Measurements from ENCODE around the gene HOXC4. TPM values are rescaled to one million over a fixed set of nuclear protein-coding genes. Genes with fewer than 3 reads are reported as not detected.

The HOXC4 gene
- total RNA-seq, 1 donor from 2014 or later = not detected

DNA sequence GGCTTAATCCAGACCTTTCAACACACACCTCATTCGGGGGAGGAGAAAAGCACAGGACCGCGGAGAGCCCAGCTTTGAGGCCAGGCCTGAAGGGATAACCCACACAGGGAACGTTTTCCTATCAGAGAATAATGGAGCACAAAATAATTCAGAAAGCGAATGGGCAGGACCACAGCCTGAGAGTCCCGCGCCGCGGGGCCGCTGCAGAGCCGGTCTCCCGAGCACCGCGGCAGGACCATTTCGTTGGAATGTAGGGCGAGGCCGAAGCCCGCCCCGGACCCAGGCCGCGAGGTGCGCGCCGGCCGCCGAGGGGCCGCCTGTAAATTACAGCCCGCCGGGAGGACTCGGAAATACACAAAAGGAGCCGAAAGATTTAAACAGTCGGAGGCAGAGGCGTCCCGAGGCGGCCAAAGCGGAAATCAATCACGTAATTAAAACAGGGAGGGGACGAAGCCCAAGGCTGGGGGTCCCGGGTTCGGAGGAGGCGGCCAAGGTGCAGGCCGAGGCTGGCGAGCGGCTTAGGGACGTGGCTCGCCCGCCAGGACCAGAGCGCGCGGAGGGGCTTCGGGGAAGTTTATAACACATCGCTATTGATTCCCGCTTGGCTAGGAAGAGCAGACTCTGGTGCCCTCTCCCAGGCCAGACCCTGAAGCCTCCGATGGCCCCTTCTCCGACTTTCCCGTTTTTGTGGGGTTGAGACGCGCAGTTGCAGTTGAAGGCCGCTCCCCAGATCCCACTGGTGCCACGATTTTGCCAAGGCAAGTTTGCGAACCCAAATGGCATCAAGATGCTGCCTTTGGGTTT is 6.3 kb upstream of the HOXC4 start:
- H3K4me3 Mint-ChIP-seq (ENCODE audit: unreplicated experiment) = no peak overlapping the region
- H3K36me3 Mint-ChIP-seq (ENCODE audit: unreplicated experiment) = no peaks in the 10 kb centered on the region
- no peaks in the 10 kb centered on the region for H3K9me3 Mint-ChIP-seq (ENCODE audit: unreplicated experiment)
- H3K4me1 Mint-ChIP-seq (ENCODE audit: unreplicated experiment) = no peaks in the 10 kb centered on the region
- no peak overlapping the region for H3K27ac Mint-ChIP-seq (ENCODE audit: unreplicated experiment)
- TF ChIP-seq, protein P1, sequence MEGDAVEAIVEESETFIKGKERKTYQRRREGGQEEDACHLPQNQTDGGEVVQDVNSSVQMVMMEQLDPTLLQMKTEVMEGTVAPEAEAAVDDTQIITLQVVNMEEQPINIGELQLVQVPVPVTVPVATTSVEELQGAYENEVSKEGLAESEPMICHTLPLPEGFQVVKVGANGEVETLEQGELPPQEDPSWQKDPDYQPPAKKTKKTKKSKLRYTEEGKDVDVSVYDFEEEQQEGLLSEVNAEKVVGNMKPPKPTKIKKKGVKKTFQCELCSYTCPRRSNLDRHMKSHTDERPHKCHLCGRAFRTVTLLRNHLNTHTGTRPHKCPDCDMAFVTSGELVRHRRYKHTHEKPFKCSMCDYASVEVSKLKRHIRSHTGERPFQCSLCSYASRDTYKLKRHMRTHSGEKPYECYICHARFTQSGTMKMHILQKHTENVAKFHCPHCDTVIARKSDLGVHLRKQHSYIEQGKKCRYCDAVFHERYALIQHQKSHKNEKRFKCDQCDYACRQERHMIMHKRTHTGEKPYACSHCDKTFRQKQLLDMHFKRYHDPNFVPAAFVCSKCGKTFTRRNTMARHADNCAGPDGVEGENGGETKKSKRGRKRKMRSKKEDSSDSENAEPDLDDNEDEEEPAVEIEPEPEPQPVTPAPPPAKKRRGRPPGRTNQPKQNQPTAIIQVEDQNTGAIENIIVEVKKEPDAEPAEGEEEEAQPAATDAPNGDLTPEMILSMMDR (IDR thresholded peaks at IDR 0.05) = no peak
- H3K27me3 Mint-ChIP-seq (ENCODE audit: unreplicated experiment) = peaks cover 98% of the 10 kb centered on the region
- DNase-seq (ENCODE audit: extremely low spot score, unreplicated experiment) = no peak

DNA sequence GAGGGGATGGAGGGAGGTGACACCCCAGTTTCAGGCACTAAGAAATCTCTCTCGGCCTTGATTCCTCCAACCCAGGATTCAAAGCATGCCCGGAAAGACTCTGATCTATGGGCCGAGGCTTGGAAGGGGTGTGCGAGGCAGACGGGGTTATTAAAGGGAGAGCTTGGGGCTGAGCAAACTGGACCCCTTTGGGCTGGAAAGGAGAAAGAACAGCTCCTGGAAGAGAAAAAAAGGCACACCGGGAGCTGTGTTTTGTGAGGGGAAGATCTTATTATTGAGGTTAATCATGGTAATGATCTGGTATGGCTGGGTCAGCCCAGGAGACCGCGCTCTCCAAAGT is 5.7 kb upstream of the HOXC4 start:
- no peak overlapping the region for H3K27ac Mint-ChIP-seq (ENCODE audit: unreplicated experiment)
- TF ChIP-seq, protein P1 (IDR thresholded peaks at IDR 0.05) = no peak
- no peaks in the 10 kb centered on the region for H3K4me1 Mint-ChIP-seq (ENCODE audit: unreplicated experiment)
- peaks cover 98% of the 10 kb centered on the region for H3K27me3 Mint-ChIP-seq (ENCODE audit: unreplicated experiment)
- no peaks in the 10 kb centered on the region for H3K36me3 Mint-ChIP-seq (ENCODE audit: unreplicated experiment)
- no peaks in the 10 kb centered on the region for H3K9me3 Mint-ChIP-seq (ENCODE audit: unreplicated experiment)
- no peak for DNase-seq (ENCODE audit: extremely low spot score, unreplicated experiment)
- H3K4me3 Mint-ChIP-seq (ENCODE audit: unreplicated experiment) = no peak overlapping the region

DNA sequence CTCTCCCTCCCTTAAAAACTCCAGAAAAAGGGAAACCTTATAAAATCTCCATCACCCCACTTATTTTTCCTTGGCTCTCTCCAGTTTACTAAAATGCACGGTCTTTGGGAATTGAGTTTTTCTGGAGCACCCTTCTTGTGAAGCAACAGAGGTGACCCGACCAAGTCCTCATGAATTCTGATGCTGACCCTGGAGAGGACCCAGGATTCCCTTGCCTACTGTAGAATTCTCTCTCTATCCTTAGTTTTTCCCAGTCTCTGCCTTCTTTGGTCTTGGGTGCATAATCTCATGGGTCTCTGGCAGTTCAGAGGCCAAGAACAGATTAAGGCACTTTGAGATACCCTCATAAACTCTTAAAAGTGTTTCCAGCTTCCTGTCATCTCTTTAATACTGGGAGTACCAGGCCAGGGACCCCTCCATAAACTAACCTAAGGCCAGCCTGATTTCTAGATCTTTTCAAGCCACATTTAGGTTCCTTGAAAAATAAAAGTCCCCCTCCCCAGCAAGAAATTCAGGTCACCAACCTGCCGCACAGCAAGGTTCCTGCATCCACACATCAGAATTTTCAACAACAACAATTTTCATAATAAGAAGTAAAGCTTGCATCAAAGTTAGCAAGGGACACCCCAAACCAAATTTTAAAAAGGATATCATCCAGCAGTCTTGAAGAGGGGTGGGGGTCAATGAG is 5.1 kb upstream of the HOXC4 start:
- Mint-ChIP-seq H3K36me3 (ENCODE audit: unreplicated experiment) (no peaks in the 10 kb centered on the region), H3K27me3 (ENCODE audit: unreplicated experiment) (peaks cover 99% of the 10 kb centered on the region), H3K27ac (ENCODE audit: unreplicated experiment) (no peak overlapping the region), H3K4me3 (ENCODE audit: unreplicated experiment) (no peak overlapping the region), H3K4me1 (ENCODE audit: unreplicated experiment) (no peaks in the 10 kb centered on the region), H3K9me3 (ENCODE audit: unreplicated experiment) (no peaks in the 10 kb centered on the region)
- no peak for DNase-seq (ENCODE audit: extremely low spot score, unreplicated experiment)
- TF ChIP-seq, protein P1 (IDR thresholded peaks at IDR 0.05) = no peak

DNA sequence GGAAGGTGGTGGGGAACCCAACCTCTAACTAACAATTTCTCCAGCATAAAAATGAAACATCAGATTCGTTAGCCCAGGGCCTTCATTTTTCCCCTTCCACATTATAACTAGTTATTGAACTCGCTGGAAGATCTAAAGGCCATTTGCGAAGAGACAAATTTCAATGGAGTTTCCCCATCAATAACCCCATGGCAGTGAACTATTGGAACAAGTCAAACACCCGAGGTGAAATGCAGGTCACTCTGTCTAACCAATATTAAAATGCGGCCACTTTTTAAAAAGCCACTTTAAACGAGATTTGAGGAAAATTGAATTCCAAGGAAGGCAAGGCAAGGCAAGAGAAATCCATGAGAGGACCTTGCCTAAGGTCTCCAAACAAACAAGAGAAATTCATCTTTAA is 4.5 kb upstream of the HOXC4 start:
- H3K9me3 Mint-ChIP-seq (ENCODE audit: unreplicated experiment) = no peaks in the 10 kb centered on the region
- DNase-seq (ENCODE audit: extremely low spot score, unreplicated experiment) = no peak
- TF ChIP-seq, protein P1 (IDR thresholded peaks at IDR 0.05) = no peak
- no peak overlapping the region for H3K4me3 Mint-ChIP-seq (ENCODE audit: unreplicated experiment)
- H3K27me3 Mint-ChIP-seq (ENCODE audit: unreplicated experiment) = peaks cover 98% of the 10 kb centered on the region
- H3K4me1 Mint-ChIP-seq (ENCODE audit: unreplicated experiment) = no peaks in the 10 kb centered on the region
- H3K27ac Mint-ChIP-seq (ENCODE audit: unreplicated experiment) = no peak overlapping the region
- no peaks in the 10 kb centered on the region for H3K36me3 Mint-ChIP-seq (ENCODE audit: unreplicated experiment)

DNA sequence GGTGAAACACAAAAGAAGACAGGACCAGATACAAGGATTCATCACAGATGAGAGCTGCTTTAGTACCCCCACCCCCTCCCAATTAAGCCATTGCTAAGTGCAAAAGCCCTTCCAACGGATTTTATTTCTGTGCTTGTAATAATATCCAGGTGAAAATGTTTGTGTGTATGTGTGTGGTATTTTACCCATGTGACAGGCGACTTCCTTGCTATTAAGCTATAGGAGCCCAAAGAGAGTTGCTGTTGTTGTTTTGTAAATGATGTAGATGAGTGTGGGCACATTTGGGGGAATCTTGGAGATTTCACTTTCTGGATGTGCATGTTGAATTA is 3.2 kb upstream of the HOXC4 start:
- Mint-ChIP-seq H3K36me3 (ENCODE audit: unreplicated experiment) (no peaks in the 10 kb centered on the region), H3K9me3 (ENCODE audit: unreplicated experiment) (no peaks in the 10 kb centered on the region), H3K27me3 (ENCODE audit: unreplicated experiment) (peaks cover 95% of the 10 kb centered on the region), H3K4me1 (ENCODE audit: unreplicated experiment) (no peaks in the 10 kb centered on the region), H3K27ac (ENCODE audit: unreplicated experiment) (no peak overlapping the region), H3K4me3 (ENCODE audit: unreplicated experiment) (no peak overlapping the region)
- DNase-seq (ENCODE audit: extremely low spot score, unreplicated experiment) = no peak
- TF ChIP-seq, protein P1 (IDR thresholded peaks at IDR 0.05) = no peak
